Transverse colon (tissue), 4 donors: ENCODE results near the gene CDK14.

ENCODE experiments used
- POLR2A ChIP-seq: fragments of 450-650 bp; IDR thresholded peaks from one replicate; pipeline ENCODE4 v1.6.1; 2016; ENCODE audit warnings: antibody characterized with exemption, mild to moderate bottlenecking, moderate library complexity
- POLR2AphosphoS5 ChIP-seq, 3 donors: sonication (generic); formaldehyde crosslinking; IDR thresholded peaks; one replicate each; pipeline ENCODE4 v1.6.1; 2016; ENCODE audit warnings: antibody characterized with exemption in 3 of 3
- TF ChIP-seq, protein P1 (sequence below), 5 experiments: fragments of 200-600 bp in 3 of 5; fragments of 450-650 bp in 2 of 5; sonication (generic) in 3 of 5; IDR thresholded peaks; 1 replicate in 2 of 5; 2 replicates in 3 of 5; pipeline ENCODE4 v1.5.1; 2016 to 2017; ENCODE audit warnings: antibody characterized with exemption in 5 of 5, inconsistent platforms in 3 of 5, mild to moderate bottlenecking in 2 of 5, moderate library complexity in 1 of 5

DNA sequence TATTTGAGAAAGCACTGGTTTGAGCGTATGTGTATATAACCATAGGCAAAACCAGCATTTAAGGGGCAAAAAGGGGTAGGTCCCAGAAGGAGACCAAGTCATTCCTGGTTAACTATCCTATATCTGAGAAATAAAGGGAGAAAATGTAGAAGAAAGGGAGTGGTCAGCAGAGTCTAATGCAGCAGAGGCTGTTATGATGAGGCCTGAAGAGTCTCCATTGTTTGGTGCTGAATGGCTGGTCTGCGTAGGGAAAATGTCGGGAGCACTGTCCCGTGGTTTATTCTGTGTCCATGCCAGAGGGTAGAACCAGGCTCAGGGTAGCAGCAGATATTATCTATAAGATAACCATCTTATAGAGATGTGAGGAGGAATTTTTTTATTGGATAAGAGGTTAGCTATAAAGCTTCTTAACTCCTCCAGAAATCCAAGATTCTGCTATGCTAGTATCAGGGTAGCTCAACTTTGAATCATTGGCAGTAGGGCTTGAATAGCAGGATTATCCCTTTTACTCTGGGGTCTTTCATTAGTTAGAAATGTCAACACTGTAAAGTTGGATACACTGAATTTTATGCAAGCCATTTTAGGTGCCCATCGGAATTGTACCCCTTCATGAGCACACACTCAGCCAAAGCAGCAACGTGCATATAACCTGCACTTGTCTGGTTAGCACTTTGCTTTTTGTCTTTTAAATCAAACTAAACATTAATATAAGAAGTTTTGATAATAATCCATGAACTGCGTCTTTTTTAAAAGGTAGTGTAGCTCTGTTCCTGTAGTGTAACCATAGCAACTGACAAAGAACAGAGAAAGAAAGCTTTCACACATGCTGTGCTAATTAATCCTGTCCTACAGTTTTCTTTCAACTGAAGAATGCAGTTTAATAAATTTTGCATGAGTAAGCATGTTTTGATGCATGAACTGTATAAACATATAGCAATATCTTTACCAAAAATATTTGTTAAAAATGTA, 356.1 kb downstream of the CDK14 start:
- TF ChIP-seq, protein P1, sequence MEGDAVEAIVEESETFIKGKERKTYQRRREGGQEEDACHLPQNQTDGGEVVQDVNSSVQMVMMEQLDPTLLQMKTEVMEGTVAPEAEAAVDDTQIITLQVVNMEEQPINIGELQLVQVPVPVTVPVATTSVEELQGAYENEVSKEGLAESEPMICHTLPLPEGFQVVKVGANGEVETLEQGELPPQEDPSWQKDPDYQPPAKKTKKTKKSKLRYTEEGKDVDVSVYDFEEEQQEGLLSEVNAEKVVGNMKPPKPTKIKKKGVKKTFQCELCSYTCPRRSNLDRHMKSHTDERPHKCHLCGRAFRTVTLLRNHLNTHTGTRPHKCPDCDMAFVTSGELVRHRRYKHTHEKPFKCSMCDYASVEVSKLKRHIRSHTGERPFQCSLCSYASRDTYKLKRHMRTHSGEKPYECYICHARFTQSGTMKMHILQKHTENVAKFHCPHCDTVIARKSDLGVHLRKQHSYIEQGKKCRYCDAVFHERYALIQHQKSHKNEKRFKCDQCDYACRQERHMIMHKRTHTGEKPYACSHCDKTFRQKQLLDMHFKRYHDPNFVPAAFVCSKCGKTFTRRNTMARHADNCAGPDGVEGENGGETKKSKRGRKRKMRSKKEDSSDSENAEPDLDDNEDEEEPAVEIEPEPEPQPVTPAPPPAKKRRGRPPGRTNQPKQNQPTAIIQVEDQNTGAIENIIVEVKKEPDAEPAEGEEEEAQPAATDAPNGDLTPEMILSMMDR (IDR thresholded peaks at IDR 0.05): no peak
- TF ChIP-seq POLR2AphosphoS5 (IDR thresholded peaks at IDR 0.05): no peak
- no peak for TF ChIP-seq POLR2A
